HG03066 (cell line): ENCODE results near the gene CARMIL1.

Source experiments
- ATAC-seq: cut with Tn5 transposase; IDR thresholded peaks from one replicate; pipeline ENCODE4 v1.9.1; 2021; ENCODE audit warnings: low read depth; ENCODE audit not compliant: unreplicated experiment

The CARMIL1 gene

GRCh38 chr6:25630508-25631278 lies 351.5 kb downstream of the CARMIL1 start:
- no peak for ATAC-seq

GRCh38 chr6:25635886-25636317 lies 356.7 kb downstream of the CARMIL1 start:
- no peak for ATAC-seq

- no peak for ATAC-seq
Observed at GRCh38 chr6:25637211-25637610, 358.0 kb downstream of the CARMIL1 start.

- ATAC-seq, result no peak
Observed at GRCh38 chr6:25637960-25638434, 358.8 kb downstream of the CARMIL1 start.

GRCh38 chr6:25639653-25640052 lies 360.5 kb downstream of the CARMIL1 start:
- ATAC-seq, result no peak

GRCh38 chr6:25640446-25640845 lies 361.3 kb downstream of the CARMIL1 start:
- ATAC-seq, result no peak

GRCh38 chr6:25640891-25641290 lies 361.7 kb downstream of the CARMIL1 start:
- no peak for ATAC-seq

GRCh38 chr6:25641377-25641776 lies 362.2 kb downstream of the CARMIL1 start:
- no peak for ATAC-seq

GRCh38 chr6:25641940-25642666 lies 362.9 kb downstream of the CARMIL1 start:
- ATAC-seq, result no peak

- no peak for ATAC-seq
Observed at GRCh38 chr6:25642667-25643328, 363.6 kb downstream of the CARMIL1 start.

GRCh38 chr6:25645916-25646315 lies 366.7 kb downstream of the CARMIL1 start:
- ATAC-seq, result no peak

- no peak for ATAC-seq
Observed at GRCh38 chr6:25649611-25650010, 370.4 kb downstream of the CARMIL1 start.

- no peak for ATAC-seq
Observed at GRCh38 chr6:25652007-25652515, 372.9 kb downstream of the CARMIL1 start, which contains the start of gene SCGN. TSS of gene SCGN (plus strand) at chr6:25652215. CDS start at chr6:25652404, 189 bp downstream.

GRCh38 chr6:25655723-25656122 lies 376.5 kb downstream of the CARMIL1 start:
- ATAC-seq, result no peak

- ATAC-seq, result no peak
Observed at GRCh38 chr6:25659633-25660368, 380.6 kb downstream of the CARMIL1 start.

GRCh38 chr6:25660512-25660911 lies 381.3 kb downstream of the CARMIL1 start:
- ATAC-seq, result no peak

- no peak for ATAC-seq
Observed at GRCh38 chr6:25661129-25661779, 382.1 kb downstream of the CARMIL1 start.

- no peak for ATAC-seq
Observed at GRCh38 chr6:25665455-25665854, 386.3 kb downstream of the CARMIL1 start.

GRCh38 chr6:25669413-25669812 lies 390.2 kb downstream of the CARMIL1 start:
- no peak for ATAC-seq
